ENCODE results near the gene IFRD2. TPM values are rescaled to one million over a fixed set of nuclear protein-coding genes. Genes with fewer than 3 reads are reported as not detected.
A peak's percentile ranks its signal among the peaks of the same experiment; 100 is the strongest.

Gene IFRD2
- total RNA-seq: 10 to 100 TPM; 50.0 to 91.2 (median 75.9) TPM
- total RNA-seq (2013): 40.7 TPM
- total RNA-seq: 24.3 to 276 (median 43.8) reads per million in 29 experiments

GRCh38 chr3:50292159-50293078 lies at the start of gene IFRD2:
Gene IFRD2 (minus strand): TSS chr3:50292429. CDS start chr3:50292274, 155 bp downstream.
- ATAC-seq (replicated peaks in 1 of 4) (peak; percentile 98 to 99 (median 99)), DNase-seq (peak; percentile 84 to 98 (median 96))
- no peaks in the 10 kb centered on the region for H3K27me3 Mint-ChIP-seq
- peak within 1 kb of the TSS; percentile 56 for H3K27ac ChIP-seq (ENCODE audit: low read length)
- H3K4me3 ChIP-seq (ENCODE audit: control insufficient read depth in 1 of 2, extremely low read depth in 1 of 2, low read length in 1 of 2): peak within 1 kb of the TSS; percentile 82 to 95
- H3K4me3 Mint-ChIP-seq: peak within 1 kb of the TSS; percentile 81 to 90 (median 85)
- POLR2A ChIA-PET: no interaction called here
- H3K36me3 Mint-ChIP-seq: peaks cover 8% of the 10 kb centered on the region
- peaks cover 5 to 30% of the 10 kb centered on the region in 2 experiments for H3K4me1 ChIP-seq (ENCODE audit: control insufficient read depth in 1 of 2, extremely low read depth in 1 of 2, insufficient read depth in 2 of 2, low read length in 2 of 2)
- 1% methylated on average over 59 of the region's 67 CpGs for WGBS (ENCODE audit: insufficient coverage)
- H3K4me1 Mint-ChIP-seq: peaks cover 14 to 25% (median 21%) of the 10 kb centered on the region in 3 donors
- peak within 1 kb of the TSS; percentile 95 to 97 for H3K27ac Mint-ChIP-seq
- CTCF ChIA-PET: interaction anchor here in 1 of 2 donors (0.6 to 0.7 kb wide), 2 partner anchors 46 to 52 kb away, joined by 3 read pairs; no protein-coding TSS in a partner anchor
- peaks cover 14 to 32% of the 10 kb centered on the region in 2 donors for H3K36me3 ChIP-seq (ENCODE audit: control insufficient read depth in 2 of 2, extremely low read depth in 1 of 2, insufficient read depth in 1 of 2, low read length in 1 of 2)
- no peaks in the 10 kb centered on the region for H3K9me3 Mint-ChIP-seq
- H3K9me3 ChIP-seq: no peaks in the 10 kb centered on the region
- no peaks in the 10 kb centered on the region for H3K27me3 ChIP-seq (replicated peaks in 1 of 2; ENCODE audit: control insufficient read depth in 2 of 2, extremely low read depth in 1 of 2, insufficient read depth in 2 of 2, low read length in 1 of 2)

GRCh38 chr3:50341537-50341936 lies 49.3 kb upstream of the IFRD2 start:
- Mint-ChIP-seq H3K4me1 (peaks cover 39 to 56% (median 48%) of the 10 kb centered on the region in 3 donors), H3K27me3 (no peaks in the 10 kb centered on the region), H3K4me3 (peak overlapping the region; percentile 73 to 88 (median 86)), H3K27ac (peak overlapping the region; percentile 89 to 94), H3K36me3 (no peaks in the 10 kb centered on the region), H3K9me3 (no peaks in the 10 kb centered on the region)
- Histone ChIP-seq H3K9me3 (no peaks in the 10 kb centered on the region), H3K4me3 (ENCODE audit: control insufficient read depth in 1 of 2, extremely low read depth in 1 of 2, low read length in 1 of 2) (peak overlapping the region; percentile 52 to 84), H3K27me3 (replicated peaks in 1 of 2; ENCODE audit: control insufficient read depth in 2 of 2, extremely low read depth in 1 of 2, insufficient read depth in 2 of 2, low read length in 1 of 2) (no peaks in the 10 kb centered on the region), H3K4me1 (ENCODE audit: control insufficient read depth in 1 of 2, extremely low read depth in 1 of 2, insufficient read depth in 2 of 2, low read length in 2 of 2) (peaks cover 25 to 77% of the 10 kb centered on the region in 2 experiments), H3K27ac (ENCODE audit: low read length) (peak overlapping the region; percentile 97), H3K36me3 (ENCODE audit: control insufficient read depth in 2 of 2, extremely low read depth in 1 of 2, insufficient read depth in 1 of 2, low read length in 1 of 2) (no peaks in the 10 kb centered on the region)
- ChIA-PET CTCF (no interaction called here), POLR2A (interaction anchor here in 1 of 2 donors (0.6 kb wide), 1 partner anchor 28 kb away, joined by 12 read pairs; no protein-coding TSS in a partner anchor)
- WGBS (ENCODE audit: insufficient coverage): 82% methylated on average over 5 of the region's 9 CpGs
- ATAC-seq (replicated peaks in 1 of 4): no peak
- peak in 1 of 35 experiments; percentile 47 for DNase-seq

- Mint-ChIP-seq H3K27me3 (no peaks in the 10 kb centered on the region), H3K36me3 (no peaks in the 10 kb centered on the region), H3K27ac (peak within 1 kb of the TSS; percentile 94 to 95), H3K4me1 (peaks cover 42 to 58% (median 49%) of the 10 kb centered on the region in 3 donors), H3K4me3 (peak within 1 kb of the TSS; percentile 86 to 90 (median 88)), H3K9me3 (no peaks in the 10 kb centered on the region)
- Histone ChIP-seq H3K36me3 (ENCODE audit: control insufficient read depth in 2 of 2, extremely low read depth in 1 of 2, insufficient read depth in 1 of 2, low read length in 1 of 2) (peaks cover 0 to 5% of the 10 kb centered on the region in 2 donors), H3K27me3 (replicated peaks in 1 of 2; ENCODE audit: control insufficient read depth in 2 of 2, extremely low read depth in 1 of 2, insufficient read depth in 2 of 2, low read length in 1 of 2) (no peaks in the 10 kb centered on the region), H3K4me1 (ENCODE audit: control insufficient read depth in 1 of 2, extremely low read depth in 1 of 2, insufficient read depth in 2 of 2, low read length in 2 of 2) (peaks cover 26 to 78% of the 10 kb centered on the region in 2 experiments), H3K9me3 (no peaks in the 10 kb centered on the region), H3K27ac (ENCODE audit: low read length) (peak within 1 kb of the TSS; percentile 97), H3K4me3 (ENCODE audit: control insufficient read depth in 1 of 2, extremely low read depth in 1 of 2, low read length in 1 of 2) (peak within 1 kb of the TSS; percentile 52 to 84)
- WGBS (ENCODE audit: insufficient coverage): under 1% methylated on average over 82 of the region's 85 CpGs
- ChIA-PET CTCF (interaction anchor here in 1 of 2 donors (0.7 to 1.5 kb wide), 5 partner anchors 10 to 201 kb away, joined by 3 to 7 read pairs (median 3); partner anchors contain the start of genes CYB561D2, HYAL3, NAA80 and NPRL2), POLR2A (interaction anchor here (0.6 kb wide), 2 partner anchors 27 to 42 kb away, joined by 3 to 12 read pairs; no protein-coding TSS in a partner anchor)
- DNase-seq (peak in 31 of 35 experiments; percentile 19 to 76 (median 50)), ATAC-seq (replicated peaks in 1 of 4) (peak; percentile 5 to 20 (median 10))
These were observed 48.5 kb upstream of the IFRD2 start, which contains the start of gene RASSF1 for GRCh38 chr3:50340448-50341329. Gene RASSF1 (minus strand): TSS chr3:50340836. CDS start chr3:50340805, 31 bp downstream.

GRCh38 chr3:50340147-50340447 lies 47.9 kb upstream of the IFRD2 start:
- H3K36me3 ChIP-seq (ENCODE audit: control insufficient read depth in 2 of 2, extremely low read depth in 1 of 2, insufficient read depth in 1 of 2, low read length in 1 of 2): peaks cover 0 to 5% of the 10 kb centered on the region in 2 donors
- Mint-ChIP-seq H3K4me3 (peak overlapping the region; percentile 86 to 90 (median 88)), H3K27me3 (no peaks in the 10 kb centered on the region), H3K9me3 (no peaks in the 10 kb centered on the region), H3K27ac (peak overlapping the region; percentile 93 to 95), H3K4me1 (peaks cover 46 to 60% (median 51%) of the 10 kb centered on the region in 3 donors), H3K36me3 (no peaks in the 10 kb centered on the region)
- DNase-seq (no peak), ATAC-seq (replicated peaks in 1 of 4) (no peak)
- H3K4me1 ChIP-seq (ENCODE audit: control insufficient read depth in 1 of 2, extremely low read depth in 1 of 2, insufficient read depth in 2 of 2, low read length in 2 of 2): peaks cover 25 to 78% of the 10 kb centered on the region in 2 experiments
- H3K27ac ChIP-seq (ENCODE audit: low read length): peak overlapping the region; percentile 97
- CTCF ChIA-PET: interaction anchor here in 1 of 2 donors (0.7 to 1.5 kb wide), 5 partner anchors 10 to 202 kb away, joined by 3 to 7 read pairs (median 3); partner anchors contain the start of genes CYB561D2, HYAL3, NAA80 and NPRL2
- POLR2A ChIA-PET: no interaction called here
- peak overlapping the region; percentile 52 to 84 for H3K4me3 ChIP-seq (ENCODE audit: control insufficient read depth in 1 of 2, extremely low read depth in 1 of 2, low read length in 1 of 2)
- no peaks in the 10 kb centered on the region for H3K9me3 ChIP-seq
- H3K27me3 ChIP-seq (replicated peaks in 1 of 2; ENCODE audit: control insufficient read depth in 2 of 2, extremely low read depth in 1 of 2, insufficient read depth in 2 of 2, low read length in 1 of 2): no peaks in the 10 kb centered on the region
- 7% methylated on average over 8 of the region's 9 CpGs for WGBS (ENCODE audit: insufficient coverage)

- Histone ChIP-seq H3K36me3 (ENCODE audit: control insufficient read depth in 2 of 2, extremely low read depth in 1 of 2, insufficient read depth in 1 of 2, low read length in 1 of 2) (peaks cover 0 to 6% of the 10 kb centered on the region in 2 donors), H3K4me1 (ENCODE audit: control insufficient read depth in 1 of 2, extremely low read depth in 1 of 2, insufficient read depth in 2 of 2, low read length in 2 of 2) (peaks cover 25 to 79% of the 10 kb centered on the region in 2 experiments), H3K27me3 (replicated peaks in 1 of 2; ENCODE audit: control insufficient read depth in 2 of 2, extremely low read depth in 1 of 2, insufficient read depth in 2 of 2, low read length in 1 of 2) (no peaks in the 10 kb centered on the region), H3K27ac (ENCODE audit: low read length) (peak overlapping the region; percentile 97), H3K9me3 (no peaks in the 10 kb centered on the region), H3K4me3 (ENCODE audit: control insufficient read depth in 1 of 2, extremely low read depth in 1 of 2, low read length in 1 of 2) (peak overlapping the region; percentile 52 to 84)
- Mint-ChIP-seq H3K9me3 (no peaks in the 10 kb centered on the region), H3K36me3 (no peaks in the 10 kb centered on the region), H3K4me1 (peaks cover 51 to 60% (median 54%) of the 10 kb centered on the region in 3 donors), H3K27me3 (no peaks in the 10 kb centered on the region), H3K27ac (peak overlapping the region; percentile 93 to 95), H3K4me3 (peak overlapping the region; percentile 86 to 90 (median 88))
- ChIA-PET CTCF (interaction anchor here in 1 of 2 donors (0.7 to 1.5 kb wide), 4 partner anchors 11 to 172 kb away, joined by 3 to 7 read pairs (median 4); partner anchors contain the start of genes CYB561D2, HYAL3, NAA80 and NPRL2), POLR2A (no interaction called here)
- DNase-seq (no peak), ATAC-seq (replicated peaks in 1 of 4) (no peak)
- WGBS (ENCODE audit: insufficient coverage): 51% methylated on average over 8 of the region's 14 CpGs
These were observed 47.4 kb upstream of the IFRD2 start for GRCh38 chr3:50339485-50340146.

Data from T-cell (primary cell).